ENCODE measurements around the gene SUGCT. TPM values are rescaled to one million over a fixed set of nuclear protein-coding genes. Genes with fewer than 3 reads are reported as not detected.

SUGCT gene
- total and polyA plus RNA-seq, 9 of the 15 experiments (the other 6 are each of a cell fraction or from before 2014, with no cell fraction given) = 0.58 to 2.5 (median 1.4) TPM

DNA sequence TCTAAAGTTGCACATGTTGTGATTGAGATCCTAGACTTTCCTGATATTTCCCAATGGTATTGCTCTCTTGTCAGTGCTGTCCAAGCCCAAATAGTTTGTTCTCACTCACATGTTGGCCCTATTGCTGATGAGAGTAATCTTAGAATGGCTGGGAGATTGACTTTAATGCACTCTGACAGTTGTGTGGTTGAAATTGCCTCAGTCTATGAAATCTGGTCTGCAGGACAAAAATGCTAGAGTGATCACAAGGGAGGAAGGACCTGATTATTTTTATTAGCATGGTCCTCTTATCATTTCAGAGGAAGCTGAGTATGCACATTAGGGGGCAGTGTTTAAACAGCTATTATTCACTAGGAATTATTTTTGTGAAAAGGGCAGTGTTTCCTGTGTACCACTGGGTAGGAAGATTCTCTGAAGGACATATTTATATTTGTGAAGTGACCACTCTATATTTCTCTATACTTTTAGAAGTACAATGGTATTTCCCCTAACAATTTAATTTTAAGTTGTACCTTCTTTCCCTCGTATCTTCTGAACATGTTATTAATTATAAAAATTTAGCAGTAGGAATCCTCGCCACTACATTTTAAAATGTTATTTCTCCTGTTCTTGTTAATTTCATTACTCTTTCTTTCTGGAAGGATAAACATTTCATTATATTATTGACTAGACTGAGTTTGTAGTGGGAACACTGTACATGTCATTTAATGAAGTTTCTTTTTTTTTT, 64.4 kb downstream of the SUGCT start:
- no peaks in the 10 kb centered on the region for H3K4me1 ChIP-seq (replicated peaks in 1 of 2; ENCODE audit: control insufficient read depth in 2 of 2, insufficient read depth in 2 of 2, low read length in 2 of 2)
- POLR2A ChIA-PET = no interaction called here
- no peak overlapping the region for H3K9ac ChIP-seq (ENCODE audit: insufficient read depth in 1 of 2, low read depth in 2 of 2, low read length in 2 of 2)
- no peaks in the 10 kb centered on the region for H3K9me1 ChIP-seq (ENCODE audit: control insufficient read depth, insufficient read depth, low read length)
- intact Hi-C loops (cut with micrococcal nuclease) = no loop called here
- H3K9me3 ChIP-seq (replicated peaks; ENCODE audit: control insufficient read depth, insufficient read depth, low read depth, low read length) = no peaks in the 10 kb centered on the region
- CTCF ChIA-PET (ENCODE audit: low intra/inter-chr PET ratio) = no interaction called here
- no TSS peak for BruUV-seq (replicated peaks)
- H3K36me3 ChIP-seq (ENCODE audit: control insufficient read depth, insufficient read depth, low read length) = no peaks in the 10 kb centered on the region
- DNase-seq (ENCODE audit: extremely low read depth in 1 of 4, low spot score in 3 of 4) (peak in 2 of 4 experiments; percentile 8), FAIRE-seq (no peak), ATAC-seq (peak; percentile 42; the same call in 1 of the 3 replicates)
- no peak overlapping the region for H3K4me2 ChIP-seq (ENCODE audit: insufficient read depth, low read length)
- TF ChIP-seq ESRRB (CRISPR knock-in tag; IDR thresholded peaks at IDR 0.05; ENCODE audit: borderline replicate concordance) (no peak), ZNF316 (IDR thresholded peaks at IDR 0.05) (peak; percentile 35; the same call in 1 of the 2 replicates), RAD21 (CRISPR knock-in tag; conservative IDR thresholded peaks at IDR 0.05 in 1 of 2, IDR thresholded peaks at IDR 0.05 in 1 of 2) (peak in 1 of 2 experiments; percentile 47; a peak in 2 of 4 replicates), JUNB (CRISPR knock-in tag; conservative IDR thresholded peaks at IDR 0.05) (no peak)
- TF ChIP-seq, protein P1, sequence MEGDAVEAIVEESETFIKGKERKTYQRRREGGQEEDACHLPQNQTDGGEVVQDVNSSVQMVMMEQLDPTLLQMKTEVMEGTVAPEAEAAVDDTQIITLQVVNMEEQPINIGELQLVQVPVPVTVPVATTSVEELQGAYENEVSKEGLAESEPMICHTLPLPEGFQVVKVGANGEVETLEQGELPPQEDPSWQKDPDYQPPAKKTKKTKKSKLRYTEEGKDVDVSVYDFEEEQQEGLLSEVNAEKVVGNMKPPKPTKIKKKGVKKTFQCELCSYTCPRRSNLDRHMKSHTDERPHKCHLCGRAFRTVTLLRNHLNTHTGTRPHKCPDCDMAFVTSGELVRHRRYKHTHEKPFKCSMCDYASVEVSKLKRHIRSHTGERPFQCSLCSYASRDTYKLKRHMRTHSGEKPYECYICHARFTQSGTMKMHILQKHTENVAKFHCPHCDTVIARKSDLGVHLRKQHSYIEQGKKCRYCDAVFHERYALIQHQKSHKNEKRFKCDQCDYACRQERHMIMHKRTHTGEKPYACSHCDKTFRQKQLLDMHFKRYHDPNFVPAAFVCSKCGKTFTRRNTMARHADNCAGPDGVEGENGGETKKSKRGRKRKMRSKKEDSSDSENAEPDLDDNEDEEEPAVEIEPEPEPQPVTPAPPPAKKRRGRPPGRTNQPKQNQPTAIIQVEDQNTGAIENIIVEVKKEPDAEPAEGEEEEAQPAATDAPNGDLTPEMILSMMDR (IDR thresholded peaks at IDR 0.05 in 2 of 3, conservative IDR thresholded peaks at IDR 0.05 in 1 of 3; ENCODE audit: insufficient read depth in 2 of 3, low read depth in 1 of 3, low read length in 3 of 3) = peak in 2 of 3 experiments; percentile 23 to 42; a peak in 2 of 6 replicates
- no peaks in the 10 kb centered on the region; a peak in 1 of 5 replicates for H3K27me3 ChIP-seq (ENCODE audit: control insufficient read depth in 2 of 2, insufficient read depth in 2 of 2, low read length in 2 of 2)
- WGBS (ENCODE audit: insufficient coverage, low coverage, missing lambda C conversion rate) = 15% methylated on average over 2 of the region's 2 CpGs
- H4K20me1 ChIP-seq (replicated peaks; ENCODE audit: control insufficient read depth, insufficient read depth, low read length) = no peaks in the 10 kb centered on the region
- H3K4me3 ChIP-seq = no peak overlapping the region
- no peaks in the 10 kb centered on the region for H3K79me2 ChIP-seq (ENCODE audit: control insufficient read depth, insufficient read depth, low read length)
- no peak overlapping the region for H2AFZ ChIP-seq (ENCODE audit: low read depth, low read length)
- H3K27ac ChIP-seq (ENCODE audit: extremely low read depth, low read depth, low read length) = no peak overlapping the region
- in situ Hi-C loops (cut with MboI) = no loop called here

Data from K562 (cell line).